IMR-90 (cell line): ENCODE measurements around the gene ICAM4. TPM values are rescaled to one million over a fixed set of nuclear protein-coding genes. Genes with fewer than 3 reads are reported as not detected.
A peak's percentile ranks its signal among the peaks of the same experiment; 100 is the strongest.

ENCODE experiments used
- ATAC-seq: fragments of 200-7000 bp; cut with Tn5 transposase; 2 replicates; pipeline ENCODE4 v1.9.1; 2020; ENCODE audit warnings: low read depth, mild to moderate bottlenecking, moderate library complexity
- BruUV-seq: library from RNA; stranded (reverse); fragments of 400-500 nt; replicated peaks from 2 replicates; lab custom pipeline; 2021; lab: Mats Ljungman, UMichigan
- CTCF ChIA-PET: fragments of 300-600 bp; formaldehyde crosslinking; extraction: SDS; loops from one replicate; lab custom pipeline; 2021; ENCODE audit warnings: antibody characterized with exemption; lab: Yijun Ruan, JAX
- POLR2A ChIA-PET: fragments of 300-600 bp; sonication (Branson Sonifier 250); formaldehyde crosslinking; loops from one replicate; lab custom pipeline; 2022; ENCODE audit warnings: antibody characterized with exemption; ENCODE audit not compliant: unreplicated experiment; lab: Charles Lee
- DNase-seq: peaks from one replicate; pipeline ENCODE4 v3.0.0; 2013
- H2AFZ ChIP-seq: replicated peaks from 2 replicates; pipeline ENCODE3; 2013; ENCODE audit warnings: low read length, mild to moderate bottlenecking; ENCODE audit not compliant: poor library complexity
- H2AK5ac ChIP-seq: 2 replicates; pipeline ENCODE4 v1.6.1; 2013; ENCODE audit warnings: low read depth, low read length, inconsistent platforms
- H2AK9ac ChIP-seq: replicated peaks from 2 replicates; pipeline ENCODE3; 2013; ENCODE audit warnings: mild to moderate bottlenecking, low read depth, low read length, moderate library complexity; ENCODE audit not compliant: poor library complexity
- H2BK120ac ChIP-seq: 2 replicates; pipeline ENCODE4 v1.6.1; 2013; ENCODE audit warnings: low read depth, low read length, inconsistent platforms
- H2BK15ac ChIP-seq: 3 replicates; pipeline ENCODE4 v1.6.1; 2013; ENCODE audit warnings: low read depth, low read length, inconsistent platforms
- H2BK20ac ChIP-seq: 2 replicates; pipeline ENCODE4 v1.6.1; 2013; ENCODE audit warnings: low read depth, mild to moderate bottlenecking, inconsistent platforms, low read length, moderate library complexity
- H2BK5ac ChIP-seq: 2 replicates; pipeline ENCODE4 v1.6.1; 2013; ENCODE audit warnings: mild to moderate bottlenecking, low read depth, low read length, inconsistent platforms; ENCODE audit not compliant: poor library complexity, severe bottlenecking
- H3K14ac ChIP-seq: replicated peaks from 2 replicates; pipeline ENCODE4 v1.6.1; 2013; ENCODE audit warnings: low read depth, low read length, inconsistent platforms
- H3K18ac ChIP-seq: 2 replicates; pipeline ENCODE4 v1.6.1; 2013; ENCODE audit warnings: low read depth, low read length, control low read depth
- H3K23ac ChIP-seq: 2 replicates; pipeline ENCODE4 v1.6.1; 2013; ENCODE audit warnings: low read depth, low read length, inconsistent platforms
- H3K27ac ChIP-seq: 2 replicates; pipeline ENCODE4 v1.5.1; 2013; ENCODE audit warnings: mild to moderate bottlenecking, control low read depth, low read length; ENCODE audit not compliant: insufficient read depth
- H3K27me3 ChIP-seq: 2 replicates; pipeline ENCODE4 v1.6.1; 2013; ENCODE audit warnings: low read length; ENCODE audit not compliant: control insufficient read depth, insufficient read depth
- H3K36me3 ChIP-seq: 2 replicates; pipeline ENCODE4 v1.6.1; 2013; ENCODE audit warnings: low read length, mixed read lengths; ENCODE audit not compliant: control insufficient read depth, insufficient read depth
- H3K4ac ChIP-seq: 2 replicates; pipeline ENCODE4 v1.6.1; 2013; ENCODE audit warnings: low read depth, low read length, inconsistent platforms
- H3K4me1 ChIP-seq: 2 replicates; pipeline ENCODE4 v1.6.1; 2013; ENCODE audit warnings: low read length, mixed read lengths; ENCODE audit not compliant: control insufficient read depth, insufficient read depth
- H3K4me2 ChIP-seq: 2 replicates; pipeline ENCODE4 v1.6.1; 2013; ENCODE audit warnings: low read depth, mild to moderate bottlenecking, control low read depth, low read length, moderate library complexity
- H3K4me3 ChIP-seq: 2 replicates; pipeline ENCODE4 v1.5.1; 2013; ENCODE audit warnings: low read depth, mild to moderate bottlenecking, control low read depth, low read length, moderate library complexity; ENCODE audit not compliant: insufficient read depth
- H3K56ac ChIP-seq: 2 replicates; pipeline ENCODE4 v1.6.1; 2013; ENCODE audit warnings: low read length, inconsistent platforms; ENCODE audit not compliant: insufficient read depth; ENCODE audit errors: extremely low read depth
- H3K79me1 ChIP-seq, 2 experiments: 2 replicates each; pipeline ENCODE4 v1.6.1; 2013; ENCODE audit warnings: low read length in 2 of 2, inconsistent platforms in 1 of 2, low read depth in 1 of 2
- H3K9ac ChIP-seq: 2 replicates; pipeline ENCODE4 v1.6.1; 2013; ENCODE audit warnings: low read depth, low read length, control low read depth
- H3K9me1 ChIP-seq: 2 replicates; pipeline ENCODE4 v1.6.1; 2013; ENCODE audit warnings: low read length, inconsistent platforms; ENCODE audit not compliant: insufficient read depth
- H3K9me3 ChIP-seq: 2 replicates; pipeline ENCODE4 v1.6.1; 2013; ENCODE audit warnings: low read length; ENCODE audit not compliant: control insufficient read depth, insufficient read depth
- H4K20me1 ChIP-seq: 2 replicates; pipeline ENCODE4 v1.6.1; 2013; ENCODE audit warnings: low read length, inconsistent platforms; ENCODE audit not compliant: insufficient read depth
- H4K5ac ChIP-seq: 2 replicates; pipeline ENCODE4 v1.6.1; 2013; ENCODE audit warnings: mild to moderate bottlenecking, low read depth, low read length, control low read depth
- H4K8ac ChIP-seq, 2 experiments: 2 replicates each; pipeline ENCODE4 v1.6.1; 2013; ENCODE audit warnings: low read depth in 2 of 2, low read length in 2 of 2, control low read depth in 1 of 2, inconsistent platforms in 1 of 2
- H4K91ac ChIP-seq: 2 replicates; pipeline ENCODE4 v1.6.1; 2013; ENCODE audit warnings: low read depth, low read length, inconsistent platforms; ENCODE audit not compliant: insufficient read depth
- BHLHE40 ChIP-seq: fragments of 150-350 bp; IDR thresholded peaks from 2 replicates; pipeline ENCODE4 v1.6.1; 2016; ENCODE audit warnings: mild to moderate bottlenecking, low read depth, low read length
- CEBPB ChIP-seq: IDR thresholded peaks from 2 replicates; pipeline ENCODE4 v1.6.1; 2012; ENCODE audit warnings: low read depth, low read length, improper control_type of control experiment
- FOS ChIP-seq: fragments of 150-350 bp; IDR thresholded peaks from 2 replicates; pipeline ENCODE4 v1.6.1; 2016; ENCODE audit warnings: low read depth, low read length
- MAFK ChIP-seq: IDR thresholded peaks from 2 replicates; pipeline ENCODE4 v1.6.1; 2012; ENCODE audit warnings: low read depth, low read length, improper control_type of control experiment
- NFE2L2 ChIP-seq: fragments of 150-350 bp; IDR thresholded peaks from 2 replicates; pipeline ENCODE4 v1.6.1; 2016; ENCODE audit warnings: low read depth, mild to moderate bottlenecking, low read length
- RAD21 ChIP-seq: IDR thresholded peaks from 2 replicates; pipeline ENCODE4 v1.6.1; 2012; ENCODE audit warnings: low read length, improper control_type of control experiment
- SMC3 ChIP-seq: fragments of 150-350 bp; IDR thresholded peaks from 2 replicates; pipeline ENCODE4 v1.6.1; 2016; ENCODE audit warnings: low read depth, mild to moderate bottlenecking, antibody characterized with exemption, low read length, moderate library complexity
- WGBS, 2 experiments: methylation state at CpG; one replicate each; pipeline versions ENCODE4 v1.1.5 to v1.1.7; 2013; ENCODE audit warnings: missing lambda C conversion rate in 2 of 2; ENCODE audit not compliant: insufficient read length in 1 of 2; ENCODE audit errors: extremely low coverage in 2 of 2; 5-methylcytosine and 5-hydroxymethylcytosine counted together
- dilution Hi-C: fragments of 300-500 bp; cut with HindIII; formaldehyde crosslinking; loops from one replicate; pipeline ENCODE4 v1.14.3; 2018; ENCODE audit warnings: low sequenced_read_pairs; ENCODE audit not compliant: unreplicated experiment
- in situ Hi-C: fragments of 300-500 bp; cut with MboI; formaldehyde crosslinking; loops from 3 replicates; pipeline ENCODE4 v1.14.3; 2019; ENCODE audit warnings: low sequenced_read_pairs, inconsistent platforms, mixed read lengths
- intact Hi-C: fragments of 100-400 bp; cut with micrococcal nuclease; formaldehyde crosslinking; loops from 2 replicates; pipeline ENCODE4 v1.10.0; 2022
- polyA plus RNA-seq, 3 experiments: library from polyadenylated mRNA; depleted of rRNA; stranded (reverse); fragments of >200 nt; gene quantifications; 2 replicates each; pipeline ENCODE4 v1.2.3, GENCODE V29; 2012; ENCODE audit warnings: low replicate concordance in 1 of 3
- total RNA-seq: library from RNA; depleted of rRNA; stranded (reverse); fragments of >200 nt; gene quantifications from 2 replicates; pipeline ENCODE4 v1.2.3, GENCODE V29; 2012
- TF ChIP-seq, protein P1 (sequence below): conservative IDR thresholded peaks from 2 replicates; pipeline ENCODE4 v1.5.1; 2012; ENCODE audit warnings: mild to moderate bottlenecking, low read depth, low read length, improper control_type of control experiment
- TF ChIP-seq, protein P2 (sequence below): fragments of 150-350 bp; IDR thresholded peaks from 2 replicates; pipeline ENCODE4 v1.6.1; 2016; ENCODE audit warnings: low read depth, mild to moderate bottlenecking, low read length, moderate library complexity, borderline replicate concordance
- TF ChIP-seq, protein P3 (sequence below): fragments of 150-350 bp; IDR thresholded peaks from 2 replicates; pipeline ENCODE4 v1.6.1; 2017; ENCODE audit warnings: mild to moderate bottlenecking, antibody characterized with exemption, low read length, low read depth

Gene ICAM4
- total and polyA plus RNA-seq, 2 of the 4 experiments (the other 2 are of a cell fraction) = 2.3 to 4.0 TPM

- DNase-seq (no peak), ATAC-seq (no peak)
- no TSS peak for BruUV-seq
- Histone ChIP-seq H4K5ac (no peak within 1 kb of the TSS), H3K18ac (no peak within 1 kb of the TSS), H2AK9ac (peak within 1 kb of the TSS; percentile 15), H4K8ac (no peak within 1 kb of the TSS), H3K4me1 (peaks cover 9% of the 10 kb centered on the region), H3K36me3 (peaks cover 14% of the 10 kb centered on the region), H2AK5ac (no peak within 1 kb of the TSS), H3K27me3 (no peaks in the 10 kb centered on the region), H3K14ac (no peak within 1 kb of the TSS), H3K27ac (no peak within 1 kb of the TSS), H4K91ac (no peak within 1 kb of the TSS), H3K9me3 (no peaks in the 10 kb centered on the region), H3K4me2 (no peak within 1 kb of the TSS), H2BK120ac (no peak within 1 kb of the TSS), H3K9me1 (peaks cover 8% of the 10 kb centered on the region; the same call in 1 of the 2 replicates), H3K79me1 (peaks cover 6 to 10% of the 10 kb centered on the region in 2 experiments), H3K23ac (no peak within 1 kb of the TSS), H3K9ac (no peak within 1 kb of the TSS), H2BK20ac (no peak within 1 kb of the TSS), H3K4ac (no peak within 1 kb of the TSS), H2BK15ac (no peak within 1 kb of the TSS), H4K20me1 (no peaks in the 10 kb centered on the region), H2AFZ (no peak within 1 kb of the TSS), H2BK5ac (no peak within 1 kb of the TSS), H3K4me3 (no peak within 1 kb of the TSS), H3K56ac (no peak within 1 kb of the TSS)
- intact Hi-C loops = no loop called here
- dilution Hi-C loops = no loop called here
- no peak for TF ChIP-seq MAFK
- TF ChIP-seq, protein P1, sequence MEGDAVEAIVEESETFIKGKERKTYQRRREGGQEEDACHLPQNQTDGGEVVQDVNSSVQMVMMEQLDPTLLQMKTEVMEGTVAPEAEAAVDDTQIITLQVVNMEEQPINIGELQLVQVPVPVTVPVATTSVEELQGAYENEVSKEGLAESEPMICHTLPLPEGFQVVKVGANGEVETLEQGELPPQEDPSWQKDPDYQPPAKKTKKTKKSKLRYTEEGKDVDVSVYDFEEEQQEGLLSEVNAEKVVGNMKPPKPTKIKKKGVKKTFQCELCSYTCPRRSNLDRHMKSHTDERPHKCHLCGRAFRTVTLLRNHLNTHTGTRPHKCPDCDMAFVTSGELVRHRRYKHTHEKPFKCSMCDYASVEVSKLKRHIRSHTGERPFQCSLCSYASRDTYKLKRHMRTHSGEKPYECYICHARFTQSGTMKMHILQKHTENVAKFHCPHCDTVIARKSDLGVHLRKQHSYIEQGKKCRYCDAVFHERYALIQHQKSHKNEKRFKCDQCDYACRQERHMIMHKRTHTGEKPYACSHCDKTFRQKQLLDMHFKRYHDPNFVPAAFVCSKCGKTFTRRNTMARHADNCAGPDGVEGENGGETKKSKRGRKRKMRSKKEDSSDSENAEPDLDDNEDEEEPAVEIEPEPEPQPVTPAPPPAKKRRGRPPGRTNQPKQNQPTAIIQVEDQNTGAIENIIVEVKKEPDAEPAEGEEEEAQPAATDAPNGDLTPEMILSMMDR = no peak
- TF ChIP-seq BHLHE40 = no peak
- no peak for TF ChIP-seq NFE2L2
- TF ChIP-seq SMC3 = no peak
- TF ChIP-seq RAD21 = no peak
- TF ChIP-seq, protein P2, sequence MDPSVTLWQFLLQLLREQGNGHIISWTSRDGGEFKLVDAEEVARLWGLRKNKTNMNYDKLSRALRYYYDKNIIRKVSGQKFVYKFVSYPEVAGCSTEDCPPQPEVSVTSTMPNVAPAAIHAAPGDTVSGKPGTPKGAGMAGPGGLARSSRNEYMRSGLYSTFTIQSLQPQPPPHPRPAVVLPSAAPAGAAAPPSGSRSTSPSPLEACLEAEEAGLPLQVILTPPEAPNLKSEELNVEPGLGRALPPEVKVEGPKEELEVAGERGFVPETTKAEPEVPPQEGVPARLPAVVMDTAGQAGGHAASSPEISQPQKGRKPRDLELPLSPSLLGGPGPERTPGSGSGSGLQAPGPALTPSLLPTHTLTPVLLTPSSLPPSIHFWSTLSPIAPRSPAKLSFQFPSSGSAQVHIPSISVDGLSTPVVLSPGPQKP = no peak
- TF ChIP-seq CEBPB = no peak
- no peak for TF ChIP-seq FOS
- TF ChIP-seq, protein P3, sequence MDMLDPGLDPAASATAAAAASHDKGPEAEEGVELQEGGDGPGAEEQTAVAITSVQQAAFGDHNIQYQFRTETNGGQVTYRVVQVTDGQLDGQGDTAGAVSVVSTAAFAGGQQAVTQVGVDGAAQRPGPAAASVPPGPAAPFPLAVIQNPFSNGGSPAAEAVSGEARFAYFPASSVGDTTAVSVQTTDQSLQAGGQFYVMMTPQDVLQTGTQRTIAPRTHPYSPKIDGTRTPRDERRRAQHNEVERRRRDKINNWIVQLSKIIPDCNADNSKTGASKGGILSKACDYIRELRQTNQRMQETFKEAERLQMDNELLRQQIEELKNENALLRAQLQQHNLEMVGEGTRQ = no peak
- WGBS, 2 experiments = 92% methylated on average over 9 of the region's 24 CpGs; no CpG with 5 or more reads in 1 of the 2 experiments
- CTCF ChIA-PET = no interaction called here
- POLR2A ChIA-PET = no interaction called here
- in situ Hi-C loops = no loop called here
Observed at GRCh38 chr19:10309423-10309822, 22.7 kb downstream of the ICAM4 start, which contains the start of gene ZGLP1. ZGLP1 (minus strand) TSS chr19:10309815.
